Erythroblast (primary cell): ENCODE measurements around the gene CAGE1.

Source experiments
- GATA1 ChIP-seq: IDR thresholded peaks from 2 replicates; pipeline ENCODE4 v1.6.1; 2011; ENCODE audit warnings: low read depth, mild to moderate bottlenecking, control low read depth, low read length, moderate library complexity
- POLR2A ChIP-seq: IDR thresholded peaks from 2 replicates; pipeline ENCODE4 v1.6.1; 2011; ENCODE audit warnings: mild to moderate bottlenecking, low read length

- TF ChIP-seq POLR2A (no peak), GATA1 (no peak)
These were observed 58.1 kb downstream of the CAGE1 start for GRCh38 chr6:7331452-7331851.
